ENCODE data around the gene C5orf52. TPM values are rescaled to one million over a fixed set of nuclear protein-coding genes. Genes with fewer than 3 reads are reported as not detected.
"Not testable (repeated sequence)": the region's sequence is repeated elsewhere in the genome, so short reads cannot be mapped to it uniquely, and the experiment has no call there.

The C5orf52 gene
- total RNA-seq, 2 donors from 2014 or later, result not detected

GRCh38 chr5:157698674-157699073 lies 27.3 kb downstream of the C5orf52 start:
- ATAC-seq; H3K27ac Mint-ChIP-seq; DNase-seq (ENCODE audit: low spot score in 2 of 2): not testable (repeated sequence)
- Mint-ChIP-seq H3K9me3 (peaks cover 5 to 10% of the 10 kb centered on the region in 2 donors), H3K36me3 (peaks cover 5 to 20% of the 10 kb centered on the region in 2 donors)

- peaks cover 0 to 1% of the 10 kb centered on the region in 2 donors for H3K9me3 Mint-ChIP-seq
- H3K27ac Mint-ChIP-seq, result no peak overlapping the region
- ATAC-seq (no peak), DNase-seq (ENCODE audit: low spot score in 2 of 2) (no peak)
- H3K36me3 Mint-ChIP-seq, result peaks cover 0 to 9% of the 10 kb centered on the region in 2 donors
These were observed 32.4 kb downstream of the C5orf52 start for GRCh38 chr5:157703736-157704135.

DNA sequence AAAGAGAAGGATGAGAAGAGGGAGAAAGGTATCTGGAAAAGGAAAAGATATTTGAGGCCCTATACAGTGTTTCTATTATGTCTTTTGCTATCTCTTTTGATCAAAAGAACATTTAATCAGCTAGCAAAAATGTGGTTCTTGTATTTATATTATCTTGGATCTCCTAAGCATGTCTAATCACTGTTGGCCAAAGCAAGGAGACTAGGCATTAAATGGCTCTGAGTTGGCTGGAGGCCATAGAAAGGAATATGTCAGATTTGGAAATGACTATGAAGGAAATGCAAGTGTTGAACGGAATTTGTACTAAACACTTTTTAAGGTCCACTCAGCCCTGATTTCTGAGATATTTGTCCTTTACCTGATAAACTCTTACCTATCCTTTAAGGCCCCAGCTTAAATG lies 37.5 kb downstream of the C5orf52 start:
- ATAC-seq (no peak), DNase-seq (ENCODE audit: low spot score in 2 of 2) (no peak)
- no peaks in the 10 kb centered on the region for H3K9me3 Mint-ChIP-seq
- no peaks in the 10 kb centered on the region for H3K36me3 Mint-ChIP-seq
- no peak overlapping the region for H3K27ac Mint-ChIP-seq

GRCh38 chr5:157709346-157709745 lies 38.0 kb downstream of the C5orf52 start:
- DNase-seq (ENCODE audit: low spot score in 2 of 2), result no peak
- H3K27ac Mint-ChIP-seq, result no peak overlapping the region
- H3K36me3 Mint-ChIP-seq, result no peaks in the 10 kb centered on the region
- no peak for ATAC-seq
- H3K9me3 Mint-ChIP-seq, result no peaks in the 10 kb centered on the region

DNA sequence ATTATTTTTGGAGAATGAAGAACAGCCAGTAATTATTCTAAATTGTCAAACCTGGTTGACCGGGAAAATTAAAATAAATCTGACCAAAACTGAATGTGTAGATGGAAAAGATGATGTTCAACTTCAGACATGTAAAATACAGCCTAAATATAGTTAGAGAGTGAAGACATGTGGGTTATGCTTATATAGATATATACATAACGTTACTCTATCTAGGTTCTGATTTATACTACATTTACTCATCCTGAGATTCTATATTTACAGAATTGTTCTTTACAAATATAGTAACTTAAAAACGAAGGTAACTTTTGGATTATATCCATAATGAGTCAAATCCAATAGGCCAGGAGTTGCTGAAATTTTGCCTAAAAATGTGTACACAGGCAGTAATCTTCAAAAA lies 39.1 kb downstream of the C5orf52 start:
- ATAC-seq, result peak in 1 of 2 donors; percentile 42
- Mint-ChIP-seq H3K27ac (no peak overlapping the region), H3K36me3 (no peaks in the 10 kb centered on the region)

GRCh38 chr5:157710882-157711281 lies 39.5 kb downstream of the C5orf52 start:
- H3K9me3 Mint-ChIP-seq, result no peaks in the 10 kb centered on the region
- ATAC-seq, result peak; percentile 37 to 92
- no peak overlapping the region for H3K27ac Mint-ChIP-seq
- H3K36me3 Mint-ChIP-seq, result no peaks in the 10 kb centered on the region
- DNase-seq (ENCODE audit: low spot score in 2 of 2), result no peak

More for the DNA sequence above, 39.1 kb downstream of the C5orf52 start:
- no peak for DNase-seq (ENCODE audit: low spot score in 2 of 2)
- H3K9me3 Mint-ChIP-seq, result no peaks in the 10 kb centered on the region

- H3K36me3 Mint-ChIP-seq, result no peaks in the 10 kb centered on the region
- ATAC-seq, result no peak
- no peaks in the 10 kb centered on the region for H3K9me3 Mint-ChIP-seq
- H3K27ac Mint-ChIP-seq, result peak overlapping the region in 1 of 2 donors; percentile 23
- no peak for DNase-seq (ENCODE audit: low spot score in 2 of 2)
These were observed 42.7 kb downstream of the C5orf52 start for GRCh38 chr5:157713830-157714595.

GRCh38 chr5:157714596-157714864 lies 43.2 kb downstream of the C5orf52 start:
- Mint-ChIP-seq H3K27ac (no peak overlapping the region), H3K36me3 (no peaks in the 10 kb centered on the region), H3K9me3 (no peaks in the 10 kb centered on the region)
- DNase-seq (ENCODE audit: low spot score in 2 of 2), result no peak
- no peak for ATAC-seq

- Mint-ChIP-seq H3K27ac (no peak overlapping the region), H3K9me3 (peaks cover 0 to 6% of the 10 kb centered on the region in 2 donors), H3K36me3 (peaks cover 0 to 15% of the 10 kb centered on the region in 2 donors)
- ATAC-seq, result peak; percentile 67 to 70
- DNase-seq (ENCODE audit: low spot score in 2 of 2), result peak in 1 of 2 donors; percentile 15
These were observed 47.2 kb downstream of the C5orf52 start for GRCh38 chr5:157718519-157718918.

DNA sequence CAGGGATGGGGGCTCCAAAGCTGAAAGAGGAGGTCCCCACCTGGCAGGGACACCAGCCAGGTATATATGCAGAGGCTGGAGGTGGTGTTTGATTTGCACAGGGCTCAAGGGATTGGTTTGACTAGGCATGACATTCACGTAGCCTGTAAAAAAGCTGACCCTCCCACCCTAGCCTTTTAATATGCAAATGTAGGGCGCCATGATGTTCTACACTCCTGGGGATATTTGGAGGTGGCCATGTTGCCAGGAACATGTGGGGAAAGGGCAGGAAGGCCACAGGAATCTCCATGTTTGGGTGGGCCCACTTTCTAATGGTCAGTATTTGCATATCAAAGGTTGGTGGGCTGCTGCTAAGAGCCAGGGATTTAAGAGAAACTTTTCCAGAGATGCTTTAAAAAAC lies 47.9 kb downstream of the C5orf52 start:
- Mint-ChIP-seq H3K27ac (no peak overlapping the region), H3K9me3 (peaks cover 0 to 6% of the 10 kb centered on the region in 2 donors), H3K36me3 (peaks cover 5 to 15% of the 10 kb centered on the region in 2 donors)
- ATAC-seq (no peak), DNase-seq (ENCODE audit: low spot score in 2 of 2) (no peak)

DNA sequence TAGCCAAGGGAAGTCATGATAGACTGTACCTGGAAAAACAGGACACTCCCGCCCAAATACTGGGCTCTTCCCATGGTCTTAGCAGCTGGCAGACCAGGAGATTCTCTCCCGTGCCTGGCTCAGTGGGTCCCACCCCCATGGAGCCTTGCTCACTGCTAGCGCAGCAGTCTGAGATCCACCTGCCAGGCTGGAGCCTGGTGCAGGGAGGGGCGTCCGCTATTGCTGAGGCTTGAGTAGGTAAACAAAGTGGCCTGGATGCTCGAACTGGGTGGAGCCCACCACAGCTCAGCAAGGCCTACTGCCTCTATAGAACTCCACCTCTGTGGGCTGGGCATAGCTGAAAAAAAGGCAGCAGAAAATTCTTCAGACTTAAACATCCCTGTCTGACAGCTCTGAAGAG lies 49.8 kb downstream of the C5orf52 start:
- H3K36me3 Mint-ChIP-seq, result peaks cover 5 to 19% of the 10 kb centered on the region in 2 donors
- H3K27ac Mint-ChIP-seq, result no peak overlapping the region
- DNase-seq (ENCODE audit: low spot score in 2 of 2), result no peak
- ATAC-seq, result no peak
- peaks cover 0 to 6% of the 10 kb centered on the region in 2 donors for H3K9me3 Mint-ChIP-seq

DNA sequence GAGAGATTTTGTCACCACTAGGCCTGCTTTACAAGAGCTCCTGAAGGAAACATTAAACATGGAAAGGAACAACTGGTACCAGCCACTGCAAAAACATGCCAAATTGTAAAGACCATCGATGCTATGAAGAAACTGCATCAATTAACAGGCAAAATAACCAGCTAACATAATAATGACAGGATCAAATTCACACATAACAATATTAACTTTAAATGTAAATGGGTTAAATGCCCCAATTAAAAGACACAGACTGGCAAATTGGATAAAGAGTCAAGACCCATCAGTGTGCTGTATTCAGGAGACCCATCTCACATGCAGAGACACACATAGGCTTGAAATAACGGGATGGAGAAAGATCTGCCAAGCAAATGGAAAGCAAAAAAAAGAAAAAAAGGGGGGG lies 51.6 kb downstream of the C5orf52 start:
- H3K27ac Mint-ChIP-seq; ATAC-seq; DNase-seq (ENCODE audit: low spot score in 2 of 2); H3K9me3 Mint-ChIP-seq: not testable (repeated sequence)
- H3K36me3 Mint-ChIP-seq, result peaks cover 5 to 25% of the 10 kb centered on the region in 2 donors

DNA sequence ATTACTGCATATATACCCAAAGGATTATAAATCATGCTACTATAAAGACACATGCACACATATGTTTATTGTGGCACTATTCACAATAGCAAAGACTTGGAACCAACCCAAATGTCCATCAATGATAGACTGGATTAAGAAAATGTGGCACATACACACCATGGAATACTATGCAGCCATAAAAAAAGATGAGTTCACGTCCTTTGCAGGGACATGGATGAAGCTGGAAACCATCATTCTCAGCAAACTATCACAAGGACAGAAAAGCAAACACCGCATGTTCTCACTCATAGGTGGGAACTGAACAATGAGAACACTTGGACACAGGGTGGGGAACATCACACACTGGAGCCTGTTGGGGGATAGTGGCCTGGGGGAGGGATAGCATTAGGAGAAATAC lies 55.3 kb downstream of the C5orf52 start:
- peaks cover 10 to 36% of the 10 kb centered on the region in 2 donors for H3K36me3 Mint-ChIP-seq
- DNase-seq (ENCODE audit: low spot score in 2 of 2); H3K9me3 Mint-ChIP-seq; ATAC-seq; H3K27ac Mint-ChIP-seq: not testable (repeated sequence)

DNA sequence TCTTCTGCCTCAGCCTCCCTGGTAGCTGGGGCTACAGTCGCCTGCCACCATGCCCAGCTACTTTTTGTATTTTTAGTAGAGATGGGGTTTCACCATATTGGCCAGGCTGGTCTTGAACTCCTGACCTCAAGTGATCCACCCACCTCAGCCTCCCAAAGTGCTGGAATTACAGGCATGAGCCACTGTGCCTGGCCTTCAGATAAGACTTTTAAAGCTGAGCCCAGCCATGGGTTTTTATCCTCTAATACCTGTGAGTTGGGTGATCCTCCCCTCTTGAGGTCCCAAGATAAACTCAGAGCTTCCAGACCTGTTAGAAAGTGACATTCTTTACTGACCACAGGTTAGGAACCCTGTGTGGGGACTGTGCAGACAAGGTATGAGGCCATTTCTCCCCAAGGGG lies 56.5 kb downstream of the C5orf52 start:
- H3K27ac Mint-ChIP-seq; ATAC-seq; H3K9me3 Mint-ChIP-seq; DNase-seq (ENCODE audit: low spot score in 2 of 2): not testable (repeated sequence)
- H3K36me3 Mint-ChIP-seq, result peaks cover 10 to 24% of the 10 kb centered on the region in 2 donors

Other genes starting within 250 kb of the C5orf52 start
- 1 to 10 TPM in 1 of 2 donors, under 1 TPM in 1; 0.30 to 3.9 TPM for gene NIPAL4, start 211.3 kb upstream of the C5orf52 start, total RNA-seq
- 10 to 100 TPM in 1 of 2 donors, 1 to 10 TPM in 1; 9.5 to 85.9 TPM for gene ADAM19, start 95.8 kb upstream of the C5orf52 start, total RNA-seq
- under 1 TPM in 1 of 2 donors, not detected in 1; 0.14 TPM for gene SOX30, start 19.1 kb upstream of the C5orf52 start, total RNA-seq
- gene THG1L, start 59.9 kb downstream of the C5orf52 start, total RNA-seq, result 10 to 100 TPM; 13.2 to 32.3 TPM
- 1 to 10 TPM; 7.8 to 9.1 TPM for gene LSM11, start 72.2 kb downstream of the C5orf52 start, total RNA-seq
- gene CLINT1, start 187.6 kb downstream of the C5orf52 start, total RNA-seq, result 10 to 100 TPM; 48.4 to 71.0 TPM

Measured in activated naive CD4-positive, alpha-beta T cell treated with anti-CD3 and anti-CD28 coated beads, Interleukin-2, amount 50 U/mL, for 72 hours (primary cell).